K562 (cell line): ENCODE measurements around the gene HIPK2. TPM values are rescaled to one million over a fixed set of nuclear protein-coding genes. Genes with fewer than 3 reads are reported as not detected.

ENCODE experiments used
- CEBPB ChIP-seq: fragments of 450-650 bp; IDR thresholded peaks from 2 replicates; pipeline ENCODE4 v1.6.1; 2016; ENCODE audit warnings: missing genetic modification characterization, missing compliant biosample characterization
- EZH2 ChIP-seq: IDR thresholded peaks from 2 replicates; pipeline ENCODE4 v1.6.1; 2012; ENCODE audit warnings: low read depth, mild to moderate bottlenecking, inconsistent platforms, low read length, borderline replicate concordance
- JUN ChIP-seq, 2 experiments: sonication (generic) in 1 of 2; formaldehyde crosslinking in 1 of 2; IDR thresholded peaks; 2 replicates each; pipeline versions ENCODE4 v1.6.1 to v1.8.0; 2012 to 2022; ENCODE audit warnings: borderline replicate concordance in 2 of 2, mild to moderate bottlenecking in 2 of 2, improper control_type of control experiment in 1 of 2, low read depth in 1 of 2, low read length in 1 of 2, missing genetic modification reagents in 1 of 2
- NCOA2 ChIP-seq, 2 experiments: fragments of 450-650 bp; IDR thresholded peaks; 2 replicates each; pipeline ENCODE4 v1.6.1; 2018; ENCODE audit warnings: mild to moderate bottlenecking in 2 of 2, moderate library complexity in 1 of 2; ENCODE audit not compliant: partially characterized antibody in 2 of 2
- SPI1 ChIP-seq: IDR thresholded peaks from 2 replicates; pipeline ENCODE4 v1.6.1; 2011; ENCODE audit warnings: low read depth, low read length, control low read depth, borderline replicate concordance
- TRIM24 ChIP-seq, 2 experiments: fragments of 450-650 bp; IDR thresholded peaks; 2 replicates each; pipeline ENCODE4 v1.6.1; 2016
- ZNF75A ChIP-seq: fragments of 450-650 bp; formaldehyde crosslinking; IDR thresholded peaks from 2 replicates; pipeline ENCODE4 v1.4.0; 2020; ENCODE audit warnings: mild to moderate bottlenecking
- polyA plus RNA-seq, 8 experiments: library from polyadenylated mRNA; depleted of rRNA in 4 of 8; stranded (reverse) in 5 of 8; unstranded in 3 of 8; fragments of >200 nt; fragmentation: Nextera tagmentation in 2 of 8; fragmentation: Illumina TruSeq in 1 of 8; extraction: Ambion mirVana in 2 of 8; extraction: Trizol in 1 of 8; gene quantifications; 2 replicates each; pipeline versions ENCODE4 v1.2.1 to v1.2.3, GENCODE V29; 2011 to 2014; ENCODE audit warnings: inconsistent platforms in 1 of 8, missing spikeins in 1 of 8
- total RNA-seq, 7 experiments: library from RNA; depleted of rRNA in 6 of 7; stranded (reverse); fragments of >200 nt in 6 of 7; fragmentation: Illumina TruSeq in 2 of 7; extraction: Trizol in 2 of 7; gene quantifications; 2 replicates each; pipeline versions ENCODE4 v1.2.1 to v1.2.3, GENCODE V29; 2011 to 2021; ENCODE audit warnings: low replicate concordance in 1 of 7
- TF ChIP-seq, protein P1 (sequence below): sonication (generic); formaldehyde crosslinking; IDR thresholded peaks from 2 replicates; pipeline ENCODE4 v1.8.0; 2023; ENCODE audit warnings: mild to moderate bottlenecking, missing genetic modification reagents
- TF ChIP-seq, protein P2 (sequence below): sonication (generic); formaldehyde crosslinking; IDR thresholded peaks from 2 replicates; pipeline ENCODE4 v1.8.1; 2022; ENCODE audit warnings: missing genetic modification reagents
- TF ChIP-seq, protein P3 (sequence below): fragments of 250-450 bp; sonication (Bioruptor Pico); IDR thresholded peaks from 2 replicates; pipeline ENCODE4 v1.4.0; 2020; ENCODE audit warnings: mild to moderate bottlenecking, moderate library complexity, borderline replicate concordance

HIPK2 gene
- total and polyA plus RNA-seq, 9 of the 15 experiments (the other 6 are each of a cell fraction or from before 2014, with no cell fraction given) = 0.69 to 19.8 (median 5.1) TPM

DNA sequence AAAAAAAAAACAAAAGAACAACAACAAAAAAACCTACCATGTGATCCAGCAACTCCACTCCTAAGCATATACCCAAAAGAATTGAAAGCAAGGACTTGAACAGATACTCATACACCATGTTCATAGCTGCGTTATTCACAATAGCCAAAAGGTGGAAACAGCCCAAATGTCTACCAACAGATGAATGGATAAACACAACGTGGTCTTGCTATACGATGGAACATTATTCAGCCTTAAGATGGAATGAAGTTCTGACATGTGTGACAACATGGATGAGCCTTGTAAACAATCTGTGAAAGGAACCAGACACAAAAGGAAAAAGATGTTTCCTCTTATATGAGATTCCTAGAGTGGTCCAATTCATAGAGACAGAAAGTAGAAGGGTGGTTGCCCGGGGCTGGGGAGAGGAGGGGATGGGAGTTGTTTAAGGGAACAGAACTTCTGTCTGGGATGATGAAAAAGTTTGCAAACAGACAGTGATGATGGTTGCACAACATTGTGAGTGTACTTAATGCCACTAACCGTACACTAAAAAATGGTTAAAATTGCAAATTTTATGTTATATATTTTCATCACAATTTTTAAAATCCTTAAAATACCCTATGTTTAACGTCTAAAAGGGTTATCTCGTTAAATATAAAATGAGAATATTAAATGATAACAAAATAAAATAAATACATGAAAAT lies 242.7 kb downstream of the HIPK2 start (continued):
- TF ChIP-seq TRIM24 (IDR thresholded peaks at IDR 0.05) (peak in 1 of 2 experiments; percentile 29; a peak in 1 of 4 replicates), CEBPB (tag) (peak; percentile 46; the same call in 1 of the 2 replicates), NCOA2 (IDR thresholded peaks at IDR 0.05; ENCODE audit: partially characterized antibody in 2 of 2) (no peak), ZNF75A (CRISPR knock-in tag) (no peak), JUN (IDR thresholded peaks at IDR 0.05; ENCODE audit: borderline replicate concordance, low read depth, low read length) (no peak), JUN (CRISPR knock-in tag; IDR thresholded peaks at IDR 0.05; ENCODE audit: borderline replicate concordance) (no peak), EZH2 (no peak), SPI1 (no peak)
- TF ChIP-seq, protein P1, sequence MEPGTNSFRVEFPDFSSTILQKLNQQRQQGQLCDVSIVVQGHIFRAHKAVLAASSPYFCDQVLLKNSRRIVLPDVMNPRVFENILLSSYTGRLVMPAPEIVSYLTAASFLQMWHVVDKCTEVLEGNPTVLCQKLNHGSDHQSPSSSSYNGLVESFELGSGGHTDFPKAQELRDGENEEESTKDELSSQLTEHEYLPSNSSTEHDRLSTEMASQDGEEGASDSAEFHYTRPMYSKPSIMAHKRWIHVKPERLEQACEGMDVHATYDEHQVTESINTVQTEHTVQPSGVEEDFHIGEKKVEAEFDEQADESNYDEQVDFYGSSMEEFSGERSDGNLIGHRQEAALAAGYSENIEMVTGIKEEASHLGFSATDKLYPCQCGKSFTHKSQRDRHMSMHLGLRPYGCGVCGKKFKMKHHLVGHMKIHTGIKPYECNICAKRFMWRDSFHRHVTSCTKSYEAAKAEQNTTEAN (CRISPR knock-in tag) = no peak
- TF ChIP-seq, protein P2, sequence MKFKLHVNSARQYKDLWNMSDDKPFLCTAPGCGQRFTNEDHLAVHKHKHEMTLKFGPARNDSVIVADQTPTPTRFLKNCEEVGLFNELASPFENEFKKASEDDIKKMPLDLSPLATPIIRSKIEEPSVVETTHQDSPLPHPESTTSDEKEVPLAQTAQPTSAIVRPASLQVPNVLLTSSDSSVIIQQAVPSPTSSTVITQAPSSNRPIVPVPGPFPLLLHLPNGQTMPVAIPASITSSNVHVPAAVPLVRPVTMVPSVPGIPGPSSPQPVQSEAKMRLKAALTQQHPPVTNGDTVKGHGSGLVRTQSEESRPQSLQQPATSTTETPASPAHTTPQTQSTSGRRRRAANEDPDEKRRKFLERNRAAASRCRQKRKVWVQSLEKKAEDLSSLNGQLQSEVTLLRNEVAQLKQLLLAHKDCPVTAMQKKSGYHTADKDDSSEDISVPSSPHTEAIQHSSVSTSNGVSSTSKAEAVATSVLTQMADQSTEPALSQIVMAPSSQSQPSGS (CRISPR knock-in tag) = no peak
- TF ChIP-seq, protein P3, sequence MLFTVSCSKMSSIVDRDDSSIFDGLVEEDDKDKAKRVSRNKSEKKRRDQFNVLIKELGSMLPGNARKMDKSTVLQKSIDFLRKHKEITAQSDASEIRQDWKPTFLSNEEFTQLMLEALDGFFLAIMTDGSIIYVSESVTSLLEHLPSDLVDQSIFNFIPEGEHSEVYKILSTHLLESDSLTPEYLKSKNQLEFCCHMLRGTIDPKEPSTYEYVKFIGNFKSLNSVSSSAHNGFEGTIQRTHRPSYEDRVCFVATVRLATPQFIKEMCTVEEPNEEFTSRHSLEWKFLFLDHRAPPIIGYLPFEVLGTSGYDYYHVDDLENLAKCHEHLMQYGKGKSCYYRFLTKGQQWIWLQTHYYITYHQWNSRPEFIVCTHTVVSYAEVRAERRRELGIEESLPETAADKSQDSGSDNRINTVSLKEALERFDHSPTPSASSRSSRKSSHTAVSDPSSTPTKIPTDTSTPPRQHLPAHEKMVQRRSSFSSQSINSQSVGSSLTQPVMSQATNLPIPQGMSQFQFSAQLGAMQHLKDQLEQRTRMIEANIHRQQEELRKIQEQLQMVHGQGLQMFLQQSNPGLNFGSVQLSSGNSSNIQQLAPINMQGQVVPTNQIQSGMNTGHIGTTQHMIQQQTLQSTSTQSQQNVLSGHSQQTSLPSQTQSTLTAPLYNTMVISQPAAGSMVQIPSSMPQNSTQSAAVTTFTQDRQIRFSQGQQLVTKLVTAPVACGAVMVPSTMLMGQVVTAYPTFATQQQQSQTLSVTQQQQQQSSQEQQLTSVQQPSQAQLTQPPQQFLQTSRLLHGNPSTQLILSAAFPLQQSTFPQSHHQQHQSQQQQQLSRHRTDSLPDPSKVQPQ (CRISPR knock-in tag) = no peak
